Activated CD4-positive, alpha-beta T cell treated with anti-CD3 and anti-CD28 coated beads, Interleukin-2, amount 50 U/mL, for 24 hours (primary cell): ENCODE results near the gene NUDT7.

ENCODE experiments used
- DNase-seq, 2 donors: peaks; one replicate each; pipeline ENCODE4 v3.0.0-alpha.2; 2020; ENCODE audit warnings: low read depth in 1 of 2, low spot score in 1 of 2

NUDT7 gene

GRCh38 chr16:77723108-77723514 lies 797 bp downstream of the NUDT7 start:
- no peak for DNase-seq

- DNase-seq: no peak
Observed at GRCh38 chr16:77724174-77724573, 1.9 kb downstream of the NUDT7 start.

GRCh38 chr16:77729951-77730350 lies 7.6 kb downstream of the NUDT7 start:
- no peak for DNase-seq

GRCh38 chr16:77732241-77732946 lies 10.1 kb downstream of the NUDT7 start:
- DNase-seq: no peak

GRCh38 chr16:77736879-77737278 lies 14.6 kb downstream of the NUDT7 start:
- no peak for DNase-seq

GRCh38 chr16:77738706-77739558 lies 16.6 kb downstream of the NUDT7 start:
- DNase-seq: no peak

GRCh38 chr16:77739559-77739892 lies 17.2 kb downstream of the NUDT7 start:
- DNase-seq: no peak

- DNase-seq: no peak
Observed at GRCh38 chr16:77744141-77744540, 21.8 kb downstream of the NUDT7 start.

GRCh38 chr16:77745972-77746371 lies 23.7 kb downstream of the NUDT7 start:
- DNase-seq: no peak

- DNase-seq: no peak
Observed at GRCh38 chr16:77748421-77749005, 26.2 kb downstream of the NUDT7 start.

- no peak for DNase-seq
Observed at GRCh38 chr16:77749415-77749814, 27.1 kb downstream of the NUDT7 start.

GRCh38 chr16:77758046-77758445 lies 35.7 kb downstream of the NUDT7 start:
- no peak for DNase-seq

- no peak for DNase-seq
Observed at GRCh38 chr16:77758508-77758907, 36.2 kb downstream of the NUDT7 start.

GRCh38 chr16:77759201-77759600 lies 36.9 kb downstream of the NUDT7 start:
- DNase-seq: no peak

- DNase-seq: no peak
Observed at GRCh38 chr16:77759821-77760220, 37.5 kb downstream of the NUDT7 start.

- no peak for DNase-seq
Observed at GRCh38 chr16:77760800-77761199, 38.5 kb downstream of the NUDT7 start.

GRCh38 chr16:77761204-77761603 lies 38.9 kb downstream of the NUDT7 start:
- no peak for DNase-seq

GRCh38 chr16:77762262-77762661 lies 39.9 kb downstream of the NUDT7 start:
- no peak for DNase-seq

GRCh38 chr16:77763994-77764393 lies 41.7 kb downstream of the NUDT7 start:
- no peak for DNase-seq

GRCh38 chr16:77767211-77767610 lies 44.9 kb downstream of the NUDT7 start:
- no peak for DNase-seq

GRCh38 chr16:77767826-77768225 lies 45.5 kb downstream of the NUDT7 start:
- DNase-seq: no peak
